GM21786 (cell line): Measurements from ENCODE around the gene IQCK.

ENCODE experiments used
- ATAC-seq: cut with Tn5 transposase; IDR thresholded peaks from one replicate; pipeline ENCODE4 v1.9.1; 2021; ENCODE audit not compliant: unreplicated experiment

Gene IQCK

GRCh38 chr16:19856120-19856519 is 138.0 kb downstream of the IQCK start:
- ATAC-seq: no peak

GRCh38 chr16:19857593-19858339 is 139.7 kb downstream of the IQCK start:
- no peak for ATAC-seq

- ATAC-seq: no peak
Measured at GRCh38 chr16:19858340-19859018, 140.4 kb downstream of the IQCK start.

GRCh38 chr16:19859166-19859565 is 141.1 kb downstream of the IQCK start:
- ATAC-seq: no peak

GRCh38 chr16:19859603-19860002 is 141.5 kb downstream of the IQCK start:
- no peak for ATAC-seq

- ATAC-seq: no peak
Measured at GRCh38 chr16:19860166-19861041, 142.3 kb downstream of the IQCK start.

- no peak for ATAC-seq
Measured at GRCh38 chr16:19861133-19861532, 143.1 kb downstream of the IQCK start.

- no peak for ATAC-seq
Measured at GRCh38 chr16:19861811-19862327, 143.8 kb downstream of the IQCK start.

GRCh38 chr16:19863990-19864389 is 145.9 kb downstream of the IQCK start:
- no peak for ATAC-seq

GRCh38 chr16:19864566-19864965 is 146.5 kb downstream of the IQCK start:
- ATAC-seq: no peak

- ATAC-seq: no peak
Measured at GRCh38 chr16:19868421-19868820, 150.3 kb downstream of the IQCK start.

- no peak for ATAC-seq
Measured at GRCh38 chr16:19871721-19872120, 153.7 kb downstream of the IQCK start.

GRCh38 chr16:19872179-19872863 is 154.2 kb downstream of the IQCK start:
- ATAC-seq: no peak

- no peak for ATAC-seq
Measured at GRCh38 chr16:19872935-19873334, 154.9 kb downstream of the IQCK start.

GRCh38 chr16:19874026-19874425 is 156.0 kb downstream of the IQCK start:
- no peak for ATAC-seq

- no peak for ATAC-seq
Measured at GRCh38 chr16:19874851-19875546, 156.9 kb downstream of the IQCK start.

GRCh38 chr16:19875900-19876299 is 157.8 kb downstream of the IQCK start:
- no peak for ATAC-seq

- no peak for ATAC-seq
Measured at GRCh38 chr16:19876501-19877059, 158.5 kb downstream of the IQCK start.

- no peak for ATAC-seq
Measured at GRCh38 chr16:19878757-19879156, 160.7 kb downstream of the IQCK start.

GRCh38 chr16:19879241-19879792 is 161.2 kb downstream of the IQCK start:
- ATAC-seq: no peak
